GM12873 (cell line): ENCODE results near the gene FAM174A.

Experiments used
- TF ChIP-seq, protein P1 (sequence below): IDR thresholded peaks from 2 replicates; pipeline ENCODE4 v1.5.1; 2012; ENCODE audit warnings: low read depth, mild to moderate bottlenecking, moderate library complexity, low read length, control low read depth; ENCODE audit not compliant: insufficient read depth; ENCODE audit errors: missing control alignments

FAM174A gene

DNA sequence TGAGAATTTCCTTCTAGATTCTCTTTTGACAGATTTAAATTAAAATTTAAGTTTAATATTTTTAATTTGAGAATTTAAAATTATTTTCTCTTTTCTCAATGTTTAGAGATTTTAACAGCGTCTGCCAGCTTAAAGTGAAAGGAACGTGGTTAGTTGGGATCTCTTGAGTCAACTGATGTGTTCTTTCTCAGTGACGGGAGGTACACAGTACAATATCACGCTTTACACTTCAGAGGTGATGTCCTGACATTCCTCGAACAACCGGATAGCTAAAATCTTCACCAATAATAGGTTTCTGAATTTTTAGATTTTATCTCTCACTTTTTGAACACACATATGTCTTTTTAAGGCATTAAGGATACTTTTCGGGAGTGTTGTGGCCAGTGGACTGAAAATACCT lies 81.1 kb downstream of the FAM174A start:
- TF ChIP-seq, protein P1, sequence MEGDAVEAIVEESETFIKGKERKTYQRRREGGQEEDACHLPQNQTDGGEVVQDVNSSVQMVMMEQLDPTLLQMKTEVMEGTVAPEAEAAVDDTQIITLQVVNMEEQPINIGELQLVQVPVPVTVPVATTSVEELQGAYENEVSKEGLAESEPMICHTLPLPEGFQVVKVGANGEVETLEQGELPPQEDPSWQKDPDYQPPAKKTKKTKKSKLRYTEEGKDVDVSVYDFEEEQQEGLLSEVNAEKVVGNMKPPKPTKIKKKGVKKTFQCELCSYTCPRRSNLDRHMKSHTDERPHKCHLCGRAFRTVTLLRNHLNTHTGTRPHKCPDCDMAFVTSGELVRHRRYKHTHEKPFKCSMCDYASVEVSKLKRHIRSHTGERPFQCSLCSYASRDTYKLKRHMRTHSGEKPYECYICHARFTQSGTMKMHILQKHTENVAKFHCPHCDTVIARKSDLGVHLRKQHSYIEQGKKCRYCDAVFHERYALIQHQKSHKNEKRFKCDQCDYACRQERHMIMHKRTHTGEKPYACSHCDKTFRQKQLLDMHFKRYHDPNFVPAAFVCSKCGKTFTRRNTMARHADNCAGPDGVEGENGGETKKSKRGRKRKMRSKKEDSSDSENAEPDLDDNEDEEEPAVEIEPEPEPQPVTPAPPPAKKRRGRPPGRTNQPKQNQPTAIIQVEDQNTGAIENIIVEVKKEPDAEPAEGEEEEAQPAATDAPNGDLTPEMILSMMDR: no peak

DNA sequence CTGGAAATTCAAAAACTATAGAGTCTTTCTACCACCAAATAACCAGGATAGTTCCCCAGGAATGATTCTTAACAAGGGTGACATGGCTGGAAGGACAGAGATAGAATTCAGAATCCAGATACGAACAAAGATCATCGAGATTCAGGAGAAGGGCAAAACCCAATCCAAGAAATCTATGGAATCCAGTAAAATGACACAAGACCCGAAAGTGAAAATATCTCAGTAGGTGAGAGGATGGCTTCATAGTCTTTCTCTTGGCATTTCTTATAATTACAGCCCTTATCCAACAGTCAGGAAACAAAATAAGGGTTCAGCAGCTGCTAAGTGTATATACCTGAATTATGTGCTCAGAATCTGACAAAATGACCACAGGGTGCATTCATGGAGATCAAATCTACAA lies 81.8 kb downstream of the FAM174A start:
- TF ChIP-seq, protein P1: no peak

DNA sequence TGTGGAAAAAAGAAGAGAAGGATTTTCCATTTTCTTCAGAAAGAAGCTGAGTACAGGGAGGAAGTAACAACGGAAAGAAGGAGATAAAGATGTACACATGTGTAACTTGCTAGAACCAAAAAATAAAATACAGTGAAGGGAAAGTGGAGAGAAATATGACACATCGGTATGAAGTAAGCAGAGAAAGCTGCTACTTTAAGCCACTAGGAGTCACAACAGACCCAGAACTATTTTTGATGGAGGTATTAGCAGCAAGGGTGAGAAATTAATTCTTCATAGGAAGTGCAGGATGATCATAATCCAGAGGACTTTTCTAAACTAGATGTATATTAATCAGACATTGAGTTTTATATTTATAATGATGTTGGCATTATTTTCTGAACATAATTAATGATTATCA lies 88.5 kb downstream of the FAM174A start:
- TF ChIP-seq, protein P1: peak; percentile 64

DNA sequence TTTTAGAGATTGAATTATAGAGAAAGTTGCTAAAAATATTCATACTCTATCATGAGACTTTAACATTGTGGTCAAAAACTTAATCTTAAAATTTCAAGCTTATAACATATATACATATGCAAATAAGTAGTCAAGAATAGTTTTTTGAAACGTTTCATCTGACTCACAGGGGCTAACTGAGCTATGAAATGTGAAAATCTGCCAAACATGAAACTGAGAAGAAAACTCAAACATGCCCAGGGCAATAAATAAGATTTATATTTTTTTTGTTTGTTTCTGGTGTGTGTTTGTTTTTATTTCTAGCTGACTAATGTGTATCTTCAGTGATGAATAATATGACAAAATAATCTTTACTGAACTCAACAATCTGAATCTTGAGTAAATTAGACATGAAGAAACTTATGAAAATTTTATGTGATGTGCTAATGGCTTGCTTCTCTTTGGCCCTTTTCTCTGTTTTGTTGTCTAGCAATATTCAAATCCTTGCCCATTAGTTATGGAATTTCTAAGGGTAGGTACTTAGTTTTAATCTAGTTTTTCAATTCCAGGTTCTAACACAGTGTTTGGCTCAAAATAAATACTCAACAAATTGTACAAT lies 99.9 kb downstream of the FAM174A start:
- TF ChIP-seq, protein P1: no peak
